Nephron progenitor cell (in vitro differentiated cells): ENCODE results near the gene GGN.

Experiments used
- DNase-seq: peaks from one replicate; pipeline ENCODE4 v3.0.0; 2021
- H3K27ac Mint-ChIP-seq: 2 replicates; pipeline ENCODE4 v1.8.0; 2021; ENCODE audit warnings: mild to moderate bottlenecking, moderate library complexity, mixed read lengths
- H3K27me3 Mint-ChIP-seq: 2 replicates; pipeline ENCODE4 v1.8.0; 2021; ENCODE audit warnings: mild to moderate bottlenecking, low read depth, mixed read lengths; ENCODE audit not compliant: poor library complexity
- H3K36me3 Mint-ChIP-seq: 2 replicates; pipeline ENCODE4 v1.8.0; 2021; ENCODE audit warnings: low read depth, mixed read lengths
- H3K4me1 Mint-ChIP-seq: 2 replicates; pipeline ENCODE4 v1.8.0; 2021; ENCODE audit warnings: mixed read lengths
- H3K4me3 Mint-ChIP-seq: 2 replicates; pipeline ENCODE4 v1.8.0; 2021; ENCODE audit warnings: mild to moderate bottlenecking, moderate library complexity, mixed read lengths
- H3K9me3 Mint-ChIP-seq: 2 replicates; pipeline ENCODE4 v1.8.0; 2021; ENCODE audit warnings: mild to moderate bottlenecking, moderate library complexity, mixed read lengths
- TF ChIP-seq, protein P1 (sequence below): fragments of 200-600 bp; sonication (generic); IDR thresholded peaks from 2 replicates; pipeline ENCODE4 v1.5.0; 2021; ENCODE audit warnings: antibody characterized with exemption

The GGN gene

DNA sequence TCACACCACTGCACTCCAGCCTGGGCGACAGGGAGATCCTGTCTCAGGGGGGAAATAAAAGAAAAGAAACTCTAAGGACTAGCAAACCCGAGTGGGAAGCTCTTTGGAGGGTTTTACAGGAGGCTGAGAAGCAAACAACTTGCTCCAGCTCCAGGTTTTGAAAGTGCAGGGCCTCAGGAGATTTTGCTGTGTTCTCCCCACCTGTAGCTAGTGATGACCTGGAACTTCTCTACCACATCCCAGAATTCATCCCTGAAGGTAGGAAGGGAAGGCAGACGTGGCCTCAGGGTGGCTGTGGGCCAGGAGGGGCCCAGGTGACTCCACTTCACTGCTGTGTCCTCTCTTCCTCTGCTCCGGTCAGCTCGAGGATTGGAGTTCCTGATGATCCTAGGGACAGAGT lies 29.8 kb downstream of the GGN start:
- H3K4me1 Mint-ChIP-seq: peaks cover 23% of the 10 kb centered on the region
- H3K4me3 Mint-ChIP-seq: no peak overlapping the region
- H3K27me3 Mint-ChIP-seq: peaks cover 74% of the 10 kb centered on the region

DNA sequence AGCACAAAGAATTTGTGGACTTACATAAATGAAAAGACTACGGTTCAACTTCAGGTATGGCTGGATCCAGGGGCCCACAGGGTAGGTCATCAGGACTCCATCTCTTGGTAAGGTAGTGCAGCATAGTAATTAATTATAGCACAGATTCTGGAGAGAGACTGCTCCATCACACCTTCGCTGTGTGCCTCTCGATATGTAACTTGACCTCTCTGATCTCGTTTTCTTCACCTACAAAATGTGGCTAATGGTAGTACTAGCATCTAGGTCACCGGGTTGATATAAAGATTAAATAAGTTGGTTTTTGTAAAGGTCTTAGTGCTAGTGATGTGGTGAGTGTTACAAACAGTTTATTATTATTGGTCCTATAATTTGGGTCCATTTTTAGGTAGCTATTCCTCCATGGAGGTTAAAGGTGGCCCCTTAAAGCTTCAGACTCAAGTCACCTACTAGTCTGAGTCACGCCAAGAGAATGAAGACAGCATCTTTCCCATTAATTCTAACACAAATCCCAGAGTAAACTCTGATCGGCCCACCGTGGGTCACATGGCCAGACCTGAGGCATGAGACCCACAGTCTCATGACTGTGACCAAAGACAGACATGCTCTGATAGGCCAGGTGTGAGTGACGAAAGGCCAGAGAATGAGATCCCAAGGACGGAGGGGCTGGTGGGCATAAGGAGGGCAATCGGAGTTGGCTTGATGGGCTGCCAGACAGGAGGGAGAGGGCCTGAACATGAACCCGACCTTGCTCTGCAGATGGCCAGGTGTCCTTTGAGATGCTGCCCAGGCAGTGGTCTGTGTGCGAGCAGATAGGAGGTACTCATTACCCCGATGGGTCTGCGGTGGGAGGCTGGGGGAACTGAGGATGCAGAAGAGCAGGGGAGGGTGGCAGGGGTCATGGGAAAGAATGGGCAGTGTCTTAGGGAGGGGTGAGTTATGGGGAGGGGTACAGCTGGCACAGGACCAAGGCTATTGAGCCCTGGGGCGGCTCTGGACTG lies 31.8 kb downstream of the GGN start:
- Mint-ChIP-seq H3K4me3 (no peak overlapping the region), H3K4me1 (peaks cover 27% of the 10 kb centered on the region), H3K27me3 (peaks cover 64% of the 10 kb centered on the region), H3K27ac (no peak overlapping the region), H3K9me3 (peaks cover 3% of the 10 kb centered on the region), H3K36me3 (no peaks in the 10 kb centered on the region)
- TF ChIP-seq, protein P1, sequence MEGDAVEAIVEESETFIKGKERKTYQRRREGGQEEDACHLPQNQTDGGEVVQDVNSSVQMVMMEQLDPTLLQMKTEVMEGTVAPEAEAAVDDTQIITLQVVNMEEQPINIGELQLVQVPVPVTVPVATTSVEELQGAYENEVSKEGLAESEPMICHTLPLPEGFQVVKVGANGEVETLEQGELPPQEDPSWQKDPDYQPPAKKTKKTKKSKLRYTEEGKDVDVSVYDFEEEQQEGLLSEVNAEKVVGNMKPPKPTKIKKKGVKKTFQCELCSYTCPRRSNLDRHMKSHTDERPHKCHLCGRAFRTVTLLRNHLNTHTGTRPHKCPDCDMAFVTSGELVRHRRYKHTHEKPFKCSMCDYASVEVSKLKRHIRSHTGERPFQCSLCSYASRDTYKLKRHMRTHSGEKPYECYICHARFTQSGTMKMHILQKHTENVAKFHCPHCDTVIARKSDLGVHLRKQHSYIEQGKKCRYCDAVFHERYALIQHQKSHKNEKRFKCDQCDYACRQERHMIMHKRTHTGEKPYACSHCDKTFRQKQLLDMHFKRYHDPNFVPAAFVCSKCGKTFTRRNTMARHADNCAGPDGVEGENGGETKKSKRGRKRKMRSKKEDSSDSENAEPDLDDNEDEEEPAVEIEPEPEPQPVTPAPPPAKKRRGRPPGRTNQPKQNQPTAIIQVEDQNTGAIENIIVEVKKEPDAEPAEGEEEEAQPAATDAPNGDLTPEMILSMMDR: no peak
- no peak for DNase-seq

More for the DNA sequence above, 29.8 kb downstream of the GGN start:
- Mint-ChIP-seq H3K27ac (no peak overlapping the region), H3K36me3 (no peaks in the 10 kb centered on the region), H3K9me3 (peaks cover 3% of the 10 kb centered on the region)
- TF ChIP-seq, protein P1: no peak
- no peak for DNase-seq

DNA sequence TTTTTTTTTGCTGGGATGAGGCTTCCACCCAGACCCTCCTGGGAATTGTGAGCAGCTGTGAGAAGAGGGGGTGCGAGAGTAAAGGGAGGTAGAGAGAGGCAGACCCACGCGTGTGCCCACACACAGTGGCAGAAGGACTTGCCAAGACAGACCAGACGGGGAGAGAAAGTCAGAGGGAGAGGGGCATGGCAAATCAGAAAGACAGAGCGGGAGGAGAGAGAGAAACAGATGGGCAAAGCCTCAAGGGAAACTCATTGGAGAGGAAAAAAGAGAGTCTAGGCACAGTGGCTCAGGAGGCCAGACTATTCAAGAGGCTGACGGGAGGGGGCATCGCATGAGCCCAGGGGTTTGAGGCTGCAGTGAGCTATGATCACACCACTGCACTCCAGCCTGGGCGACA lies 35.2 kb downstream of the GGN start:
- H3K4me1 Mint-ChIP-seq: peaks cover 19% of the 10 kb centered on the region
- H3K4me3 Mint-ChIP-seq: peak overlapping the region; percentile 16
- TF ChIP-seq, protein P1: no peak
- H3K27me3 Mint-ChIP-seq: peaks cover 43% of the 10 kb centered on the region
- H3K36me3 Mint-ChIP-seq: no peaks in the 10 kb centered on the region
- peak overlapping the region; percentile 37 for H3K27ac Mint-ChIP-seq
- no peak for DNase-seq
- H3K9me3 Mint-ChIP-seq: no peaks in the 10 kb centered on the region

DNA sequence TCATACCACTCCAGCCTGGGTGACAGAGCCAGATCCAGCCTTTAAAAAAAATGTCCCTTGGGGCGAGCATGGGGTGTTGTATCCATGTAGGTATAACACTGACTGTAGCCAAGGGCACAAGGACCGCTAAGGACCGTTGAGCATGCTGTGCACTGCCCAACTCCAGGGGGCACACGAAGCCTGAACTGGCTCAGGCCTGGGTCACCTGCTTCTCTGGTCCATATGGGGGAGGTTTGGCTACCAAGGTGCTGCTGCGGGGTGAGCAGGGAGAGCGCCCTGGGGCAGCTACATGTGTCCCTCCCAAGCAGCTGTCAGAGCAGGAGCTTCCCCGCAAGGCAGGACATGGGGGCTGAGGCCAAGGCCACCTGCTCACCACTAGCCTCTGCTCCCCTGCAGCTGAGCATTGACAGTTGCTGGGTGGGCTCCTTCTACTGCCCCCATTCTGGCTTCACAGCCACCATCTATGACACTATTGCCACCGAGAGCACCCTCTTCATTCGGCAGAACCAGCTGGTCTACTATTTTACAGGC lies 35.9 kb downstream of the GGN start:
- DNase-seq: no peak
- Mint-ChIP-seq H3K9me3 (no peaks in the 10 kb centered on the region), H3K36me3 (no peaks in the 10 kb centered on the region), H3K4me1 (peaks cover 19% of the 10 kb centered on the region), H3K4me3 (no peak overlapping the region), H3K27me3 (peaks cover 37% of the 10 kb centered on the region), H3K27ac (no peak overlapping the region)
- TF ChIP-seq, protein P1: no peak

DNA sequence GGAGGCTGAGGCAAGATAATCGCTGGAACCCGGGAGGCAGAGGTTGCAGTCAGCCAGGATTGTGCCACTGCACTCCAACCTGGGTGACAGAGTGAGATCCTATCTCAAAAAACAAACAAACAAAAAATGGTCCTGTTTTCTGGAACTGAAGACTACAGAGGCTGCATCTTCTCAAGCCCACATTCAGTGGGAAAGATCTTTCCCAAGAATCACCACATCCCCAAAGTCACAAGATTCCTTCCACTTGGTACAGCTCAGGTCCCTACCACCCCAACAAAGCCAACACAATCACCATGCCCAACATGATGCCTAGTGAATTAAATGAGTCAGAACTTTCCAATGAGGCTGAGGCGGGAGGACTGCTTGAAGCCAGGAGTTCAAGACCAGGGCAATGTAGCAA lies 37.0 kb downstream of the GGN start:
- Mint-ChIP-seq H3K27me3 (peaks cover 31% of the 10 kb centered on the region), H3K4me3 (no peak overlapping the region), H3K27ac (no peak overlapping the region), H3K36me3 (no peaks in the 10 kb centered on the region), H3K9me3 (no peaks in the 10 kb centered on the region), H3K4me1 (peaks cover 19% of the 10 kb centered on the region)
- TF ChIP-seq, protein P1: no peak
- DNase-seq: no peak
